Measurements from ENCODE around the gene BRPF3. TPM values are rescaled to one million over a fixed set of nuclear protein-coding genes. Genes with fewer than 3 reads are reported as not detected.
A peak's percentile ranks its signal among the peaks of the same experiment; 100 is the strongest.

The BRPF3 gene
- total and polyA plus RNA-seq, 3 donors from 2014 or later = 70.5 to 104 (median 102) TPM

DNA sequence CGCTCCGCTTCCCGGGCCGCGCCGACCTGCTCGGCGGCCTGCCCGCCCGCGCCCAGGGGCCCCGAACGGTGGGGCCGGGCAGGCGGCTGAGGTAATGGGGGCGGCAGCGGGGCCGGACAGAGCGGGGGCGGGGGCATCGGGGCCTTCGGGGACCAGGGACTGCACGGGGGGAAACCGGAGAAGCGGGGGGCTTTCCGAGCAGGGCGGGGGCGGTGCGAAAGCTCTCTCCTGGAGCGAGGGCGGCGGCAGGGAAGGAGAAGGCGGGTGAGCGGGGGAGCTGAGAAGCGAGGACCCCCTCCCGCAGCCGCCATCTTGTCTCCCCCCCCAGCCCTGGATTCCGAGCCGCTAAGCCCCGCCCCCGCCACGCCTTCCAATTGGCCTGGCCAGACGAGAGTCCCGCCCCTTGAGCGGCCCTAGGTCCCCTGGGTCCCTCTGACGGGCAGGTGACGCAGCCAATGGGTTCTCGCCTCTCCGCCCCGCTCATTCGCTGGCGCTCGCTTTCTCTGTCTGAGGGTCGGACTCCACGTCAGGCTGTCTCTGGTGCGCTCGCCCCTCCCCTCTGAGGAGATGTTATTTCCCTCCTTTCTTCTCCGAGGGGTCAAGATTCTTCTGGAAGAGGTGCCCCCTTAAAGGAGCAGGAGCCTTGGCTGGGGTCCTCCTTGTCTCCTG lies 470 bp downstream of the BRPF3 start:
- peak; percentile 100 for DNase-seq
- Histone ChIP-seq H3K9me3 (no peaks in the 10 kb centered on the region), H3K27ac (peak overlapping the region; percentile 97 to 99), H3K4me3 (peak overlapping the region; percentile 87 to 88), H3K27me3 (no peaks in the 10 kb centered on the region), H3K36me3 (ENCODE audit: low read depth, missing control alignments) (no peaks in the 10 kb centered on the region), H3K4me1 (peaks cover 17% of the 10 kb centered on the region)
- WGBS, 2 donors = 0 to 1% methylated on average over 2 to 53 of the region's 58 CpGs
- intact Hi-C loops (cut with DNase I; ENCODE audit: low total_unique reads) = no loop called here
- no peak for TF ChIP-seq POLR2A (IDR thresholded peaks at IDR 0.05)
- TF ChIP-seq, protein P1, sequence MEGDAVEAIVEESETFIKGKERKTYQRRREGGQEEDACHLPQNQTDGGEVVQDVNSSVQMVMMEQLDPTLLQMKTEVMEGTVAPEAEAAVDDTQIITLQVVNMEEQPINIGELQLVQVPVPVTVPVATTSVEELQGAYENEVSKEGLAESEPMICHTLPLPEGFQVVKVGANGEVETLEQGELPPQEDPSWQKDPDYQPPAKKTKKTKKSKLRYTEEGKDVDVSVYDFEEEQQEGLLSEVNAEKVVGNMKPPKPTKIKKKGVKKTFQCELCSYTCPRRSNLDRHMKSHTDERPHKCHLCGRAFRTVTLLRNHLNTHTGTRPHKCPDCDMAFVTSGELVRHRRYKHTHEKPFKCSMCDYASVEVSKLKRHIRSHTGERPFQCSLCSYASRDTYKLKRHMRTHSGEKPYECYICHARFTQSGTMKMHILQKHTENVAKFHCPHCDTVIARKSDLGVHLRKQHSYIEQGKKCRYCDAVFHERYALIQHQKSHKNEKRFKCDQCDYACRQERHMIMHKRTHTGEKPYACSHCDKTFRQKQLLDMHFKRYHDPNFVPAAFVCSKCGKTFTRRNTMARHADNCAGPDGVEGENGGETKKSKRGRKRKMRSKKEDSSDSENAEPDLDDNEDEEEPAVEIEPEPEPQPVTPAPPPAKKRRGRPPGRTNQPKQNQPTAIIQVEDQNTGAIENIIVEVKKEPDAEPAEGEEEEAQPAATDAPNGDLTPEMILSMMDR (IDR thresholded peaks at IDR 0.05) = no peak

- H3K9me3 ChIP-seq = no peaks in the 10 kb centered on the region
- TF ChIP-seq POLR2A (IDR thresholded peaks at IDR 0.05) = no peak
- TF ChIP-seq, protein P1 (IDR thresholded peaks at IDR 0.05) = no peak
- intact Hi-C loops (cut with DNase I; ENCODE audit: low total_unique reads) = no loop called here
Observed at GRCh38 chr6:36197739-36198221, 1.2 kb downstream of the BRPF3 start.

GRCh38 chr6:36198986-36199385 lies 2.4 kb downstream of the BRPF3 start:
- WGBS, 2 donors = 95 to 96% methylated on average over 9 of the region's 9 CpGs
- H3K27ac ChIP-seq = no peak overlapping the region
- no peak overlapping the region for H3K4me3 ChIP-seq
- H3K27me3 ChIP-seq = no peaks in the 10 kb centered on the region
- intact Hi-C loops (cut with DNase I; ENCODE audit: low total_unique reads) = no loop called here
- DNase-seq = no peak
- H3K9me3 ChIP-seq = no peaks in the 10 kb centered on the region
- no peak for TF ChIP-seq POLR2A (IDR thresholded peaks at IDR 0.05)
- TF ChIP-seq, protein P1 (IDR thresholded peaks at IDR 0.05) = no peak
- H3K4me1 ChIP-seq = peaks cover 17% of the 10 kb centered on the region
- no peaks in the 10 kb centered on the region for H3K36me3 ChIP-seq (ENCODE audit: low read depth, missing control alignments)

More at GRCh38 chr6:36197739-36198221, 1.2 kb downstream of the BRPF3 start:
- WGBS, 2 donors = 42 to 53% methylated on average over 17 of the region's 17 CpGs
- Histone ChIP-seq H3K27ac (peak overlapping the region; percentile 97 to 99), H3K4me3 (peak overlapping the region; percentile 87 to 88), H3K27me3 (no peaks in the 10 kb centered on the region), H3K4me1 (peaks cover 17% of the 10 kb centered on the region), H3K36me3 (ENCODE audit: low read depth, missing control alignments) (no peaks in the 10 kb centered on the region)
- DNase-seq = no peak

DNA sequence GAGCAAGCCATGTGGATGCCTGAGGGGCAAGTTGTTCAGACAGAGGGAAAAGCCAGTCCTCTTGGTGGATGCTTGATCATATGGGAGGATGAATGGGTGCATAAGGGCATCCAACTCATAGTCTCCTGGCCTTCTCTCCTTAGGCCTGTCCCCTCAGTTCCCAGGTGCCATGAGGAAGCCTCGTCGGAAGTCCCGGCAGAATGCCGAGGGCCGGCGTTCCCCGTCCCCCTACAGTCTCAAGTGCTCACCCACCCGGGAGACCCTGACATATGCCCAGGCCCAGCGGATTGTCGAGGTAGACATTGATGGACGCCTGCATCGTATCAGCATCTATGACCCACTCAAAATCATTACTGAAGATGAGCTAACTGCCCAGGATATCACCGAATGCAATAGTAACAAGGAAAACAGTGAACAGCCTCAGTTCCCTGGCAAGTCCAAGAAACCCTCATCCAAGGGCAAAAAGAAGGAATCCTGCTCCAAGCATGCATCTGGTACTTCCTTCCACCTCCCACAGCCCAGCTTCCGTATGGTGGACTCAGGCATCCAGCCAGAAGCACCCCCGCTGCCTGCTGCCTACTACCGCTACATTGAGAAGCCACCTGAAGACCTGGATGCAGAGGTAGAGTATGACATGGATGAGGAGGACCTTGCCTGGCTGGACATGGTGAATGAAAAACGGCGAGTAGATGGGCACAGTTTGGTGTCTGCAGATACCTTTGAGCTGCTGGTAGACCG lies 3.8 kb downstream of the BRPF3 start:
- Histone ChIP-seq H3K27me3 (no peaks in the 10 kb centered on the region), H3K36me3 (ENCODE audit: low read depth, missing control alignments) (no peaks in the 10 kb centered on the region), H3K27ac (no peak overlapping the region), H3K4me3 (no peak overlapping the region), H3K9me3 (no peaks in the 10 kb centered on the region), H3K4me1 (peaks cover 14% of the 10 kb centered on the region)
- TF ChIP-seq, protein P1 (IDR thresholded peaks at IDR 0.05) = no peak
- TF ChIP-seq POLR2A (IDR thresholded peaks at IDR 0.05) = no peak
- intact Hi-C loops (cut with DNase I; ENCODE audit: low total_unique reads) = no loop called here
- WGBS, 2 donors = 93 to 95% methylated on average over 19 of the region's 19 CpGs
- DNase-seq = no peak
